Subcutaneous adipose tissue (tissue), 4 donors: ENCODE measurements around the gene HTD2. TPM values are rescaled to one million over a fixed set of nuclear protein-coding genes. Genes with fewer than 3 reads are reported as not detected.

ENCODE experiments used
- CTCF ChIP-seq: fragments of 450-650 bp; IDR thresholded peaks from one replicate; pipeline ENCODE4 v1.5.1; 2016; ENCODE audit warnings: low read depth, mild to moderate bottlenecking, control low read depth, antibody characterized with exemption, moderate library complexity
- total RNA-seq, 4 donors: library from RNA; depleted of rRNA; stranded (reverse); fragments of >200 nt; gene quantifications; one replicate each; pipeline ENCODE4 v1.1.0, GENCODE V29; 2016

Gene HTD2
- total RNA-seq, 4 donors from 2014 or later = 6.4 to 18.6 (median 13.9) TPM

DNA sequence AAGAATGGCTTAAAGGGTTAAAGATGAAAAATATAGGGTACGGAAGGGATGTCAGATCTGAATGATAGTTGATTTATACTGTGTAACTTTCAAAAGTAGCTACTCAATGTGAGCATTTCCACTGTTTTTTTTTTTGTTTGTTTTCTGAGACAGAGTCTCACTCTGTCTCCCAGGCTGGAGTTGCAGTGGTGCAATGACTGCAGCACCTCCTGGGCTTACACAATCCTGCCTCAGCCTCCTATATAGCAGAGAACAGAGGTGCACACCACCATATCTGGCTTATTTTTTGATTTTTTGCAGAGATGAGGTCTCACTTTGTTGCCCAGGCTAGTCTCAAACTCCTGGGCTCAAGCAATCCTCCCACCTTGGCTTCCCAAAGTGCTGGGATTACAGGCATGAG is 16.5 kb downstream of the HTD2 start:
- TF ChIP-seq CTCF = no peak

- TF ChIP-seq CTCF = no peak
These were observed 17.4 kb downstream of the HTD2 start for GRCh38 chr3:58323529-58324390.

DNA sequence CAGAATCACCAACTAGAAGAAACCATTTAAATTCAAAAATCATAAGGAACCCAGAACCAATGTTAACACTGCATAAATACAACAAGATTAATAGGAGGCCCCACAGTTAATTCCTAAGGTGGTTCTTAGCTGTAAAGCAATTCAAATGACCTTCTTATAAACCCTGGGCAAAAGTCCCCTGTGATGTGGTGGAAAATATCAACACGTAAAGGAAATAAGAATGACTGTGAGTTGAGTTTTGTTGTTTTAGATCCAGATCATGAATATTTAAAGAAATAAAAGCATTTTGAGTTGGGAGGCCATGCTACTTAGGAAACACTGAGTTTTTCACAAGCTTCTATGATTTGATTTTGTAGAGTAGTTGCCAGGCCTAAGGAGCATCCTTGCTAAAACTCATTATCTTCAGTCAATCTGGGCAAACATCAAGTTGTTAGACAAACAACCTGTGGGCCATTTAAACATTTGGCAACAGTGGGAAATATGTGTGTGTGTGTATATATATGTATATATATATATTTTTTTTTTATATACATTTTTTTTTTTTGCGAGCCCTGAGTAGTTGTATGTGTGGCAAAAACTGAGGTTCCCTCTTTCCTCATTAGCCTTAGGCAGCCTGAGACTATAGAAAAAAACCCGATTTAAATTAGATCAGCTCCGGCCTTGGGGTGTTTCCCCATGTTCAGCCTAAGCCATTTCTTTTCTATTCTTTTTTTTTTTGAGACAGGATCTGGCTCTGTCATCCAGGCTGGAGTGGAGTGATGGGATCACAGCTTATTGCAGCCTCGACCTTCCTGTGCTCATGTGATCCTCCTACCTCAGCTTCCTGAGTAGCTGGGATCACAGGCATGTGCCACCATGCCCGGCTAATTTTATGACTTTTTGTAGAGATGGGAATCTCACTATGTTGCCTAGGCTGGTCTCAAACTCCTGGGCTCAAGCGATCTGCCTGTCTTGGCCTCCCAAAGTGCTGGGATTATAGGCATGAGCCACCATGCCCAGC is 18.4 kb downstream of the HTD2 start:
- TF ChIP-seq CTCF = no peak

DNA sequence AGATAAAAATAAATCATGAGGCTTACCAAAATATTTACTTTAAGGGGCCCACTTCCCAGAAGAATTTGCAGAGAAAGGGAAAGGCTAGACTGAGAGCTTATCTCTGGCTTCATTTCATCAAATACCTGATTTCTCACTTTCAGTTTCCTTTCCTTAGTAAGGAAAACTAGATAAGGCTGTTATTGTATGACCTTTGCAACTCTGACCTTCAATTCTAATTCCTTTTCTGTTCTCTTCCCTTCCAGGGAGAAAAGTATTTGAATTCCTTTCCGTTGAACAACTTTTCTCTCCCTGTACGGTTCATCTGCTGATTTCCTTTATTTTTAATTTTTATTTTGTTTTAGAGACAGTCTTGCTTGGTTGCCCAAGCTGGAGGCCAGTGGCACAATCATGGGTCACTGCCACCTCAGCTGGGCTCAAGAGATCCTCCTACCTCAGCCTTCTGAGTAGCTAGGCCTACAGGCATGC is 19.2 kb downstream of the HTD2 start:
- TF ChIP-seq CTCF = no peak

DNA sequence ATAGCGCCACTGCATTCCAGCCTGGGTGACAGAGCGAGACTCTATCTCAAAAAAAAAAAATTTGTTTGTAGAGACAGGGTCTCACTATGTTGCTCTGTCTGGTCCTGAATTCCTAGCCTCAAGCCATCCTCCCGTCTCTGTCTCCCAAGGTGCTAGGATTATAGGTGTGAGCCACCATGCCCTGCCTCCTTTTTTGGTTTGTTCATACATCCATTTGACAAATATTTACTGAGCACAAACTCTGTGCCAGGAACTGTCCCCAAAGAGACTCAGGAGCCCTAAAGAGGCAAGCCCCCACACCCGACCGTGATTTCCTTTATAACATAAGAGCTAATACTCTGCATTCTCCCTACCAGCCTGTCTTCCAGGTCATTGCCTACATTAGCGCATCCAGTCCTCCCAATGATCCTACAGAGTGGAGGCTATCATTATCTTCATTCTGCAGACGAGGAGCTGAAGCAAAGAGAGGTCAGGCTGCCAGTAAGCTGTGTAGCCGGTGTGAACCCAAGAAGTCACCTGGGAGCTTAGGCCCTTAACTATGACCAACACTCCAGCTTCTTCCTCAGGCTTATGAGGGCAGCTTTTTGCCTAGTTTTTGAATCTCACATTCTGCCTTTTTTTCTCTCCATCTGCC is 20.1 kb downstream of the HTD2 start:
- no peak for TF ChIP-seq CTCF

DNA sequence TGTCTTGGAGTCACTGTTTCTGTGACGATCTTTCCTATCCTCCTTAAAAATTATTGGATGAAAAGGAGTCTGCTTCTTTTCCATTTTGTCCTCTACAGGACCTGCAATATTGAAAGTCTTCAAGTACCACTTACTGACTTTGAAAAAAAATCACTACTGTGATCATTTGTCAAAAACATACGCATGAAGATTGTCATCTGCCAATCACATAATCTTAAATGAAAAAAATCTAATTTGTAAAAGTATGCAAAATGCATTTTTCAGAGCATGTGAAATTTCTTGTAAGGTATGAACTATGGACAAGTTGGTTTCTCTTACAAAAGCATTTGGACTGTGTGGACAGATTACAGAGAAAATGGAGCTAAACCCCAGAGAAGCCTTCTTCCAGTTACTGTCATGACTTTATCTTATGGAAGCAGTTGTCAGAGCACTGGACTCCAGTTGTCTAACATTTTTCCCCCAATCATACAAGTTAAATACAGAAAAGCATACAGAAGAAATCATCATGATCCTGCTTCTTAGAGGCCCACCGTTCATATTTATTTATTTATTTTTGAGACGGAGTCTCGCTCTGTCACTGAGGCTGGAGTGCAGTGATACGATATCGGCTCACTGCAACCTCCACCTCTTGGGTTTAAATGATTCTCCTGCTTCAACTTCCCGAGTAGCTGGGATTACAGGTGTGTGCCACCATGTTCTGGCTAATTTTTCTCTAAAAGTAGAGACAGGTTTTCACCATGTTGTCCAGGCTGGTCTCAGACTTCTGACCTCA is 23.0 kb downstream of the HTD2 start:
- no peak for TF ChIP-seq CTCF
